GM20431 (cell line): ENCODE measurements around the gene CDH13.

ENCODE experiments used
- in situ Hi-C: fragments of 300-500 bp; cut with MseI, MboI; formaldehyde crosslinking; loops from one replicate; pipeline ENCODE4 v1.15.0; 2020; ENCODE audit warnings: low sequenced_read_pairs; ENCODE audit not compliant: unreplicated experiment

The CDH13 gene

DNA sequence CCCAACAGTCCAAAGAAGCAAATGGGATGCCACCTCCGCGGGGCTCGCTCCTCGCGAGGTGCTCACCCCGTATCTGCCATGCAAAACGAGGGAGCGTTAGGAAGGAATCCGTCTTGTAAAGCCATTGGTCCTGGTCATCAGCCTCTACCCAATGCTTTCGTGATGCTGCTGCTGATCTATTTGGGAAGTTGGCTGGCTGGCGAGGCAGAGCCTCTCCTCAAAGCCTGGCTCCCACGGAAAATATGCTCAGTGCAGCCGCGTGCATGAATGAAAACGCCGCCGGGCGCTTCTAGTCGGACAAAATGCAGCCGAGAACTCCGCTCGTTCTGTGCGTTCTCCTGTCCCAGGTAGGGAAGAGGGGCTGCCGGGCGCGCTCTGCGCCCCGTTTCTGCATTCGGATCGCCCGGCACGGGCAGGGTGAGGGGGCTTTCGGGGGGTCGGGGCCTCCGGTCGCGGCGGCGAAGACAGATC, at the start of gene CDH13:
TSS of gene CDH13 (plus strand) at position 179 of the 471 bp plus-strand sequence.
- in situ Hi-C loops: no loop called here

DNA sequence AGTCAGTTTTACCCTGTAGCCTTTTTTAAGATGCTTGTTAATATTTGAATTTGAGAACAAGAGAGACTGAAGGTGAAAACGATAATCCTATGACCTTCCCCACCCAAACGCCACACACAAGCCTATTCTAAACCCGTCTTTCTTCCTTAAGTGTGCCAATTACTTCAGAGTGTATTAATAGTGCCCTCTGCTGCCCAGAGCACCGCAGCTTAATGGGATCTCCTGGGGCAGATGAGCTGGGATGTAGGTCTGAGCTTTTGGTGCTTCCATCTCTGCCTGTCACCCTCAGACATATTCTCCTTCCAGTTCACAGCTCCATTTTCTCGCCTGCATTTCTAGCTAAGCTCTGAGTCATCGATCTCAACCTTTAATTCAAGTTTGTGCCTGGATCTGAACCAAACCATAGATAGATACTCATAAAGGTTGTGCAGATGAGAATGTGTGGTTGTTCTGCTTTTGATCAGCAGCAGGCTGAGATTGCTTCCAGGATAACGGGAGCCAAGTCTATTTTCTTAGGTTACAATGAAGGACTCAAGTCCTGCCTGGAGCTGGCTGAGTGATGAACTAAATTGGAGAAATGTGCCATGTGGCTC, 46.4 kb upstream of the CDH13 start:
- in situ Hi-C loops: no loop called here

DNA sequence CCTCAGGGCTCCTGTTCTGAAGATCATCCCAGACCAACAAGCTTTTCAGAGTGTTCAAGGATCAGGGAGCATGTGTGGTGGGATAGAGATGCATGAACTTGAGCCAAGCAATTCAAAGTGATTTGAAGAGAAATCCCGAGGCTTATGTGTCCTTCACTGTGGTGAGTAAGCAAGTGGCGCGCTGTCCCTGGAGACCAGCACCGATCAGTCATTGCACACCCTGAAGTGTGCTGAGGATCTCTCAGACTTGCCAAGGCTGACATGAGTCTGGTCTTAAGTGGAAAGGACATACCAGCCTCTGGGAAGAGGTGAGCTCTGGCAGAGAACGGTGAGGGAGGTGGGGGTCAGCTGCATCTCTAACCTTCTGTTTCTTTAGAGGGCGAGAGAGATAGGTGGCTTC, 43.8 kb upstream of the CDH13 start:
- in situ Hi-C loops: no loop called here

DNA sequence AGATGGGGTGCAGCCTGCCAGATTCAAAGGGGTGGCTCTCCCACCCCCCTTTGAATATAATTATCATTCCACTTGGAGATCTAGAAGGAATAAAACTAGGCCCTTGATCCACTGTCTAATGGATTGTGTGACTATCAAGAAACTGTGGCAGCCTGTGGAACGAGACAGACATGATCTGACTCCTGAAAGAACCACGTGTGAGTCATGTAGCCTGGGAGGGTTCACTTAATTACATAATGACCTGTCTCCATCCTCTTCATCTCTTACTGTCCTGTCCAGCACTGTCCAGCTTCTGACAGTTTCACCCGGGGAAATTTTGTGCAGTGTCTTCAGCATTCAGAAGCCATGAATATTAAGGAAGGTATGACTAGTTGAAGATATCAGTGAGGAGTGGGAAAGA, 43.3 kb upstream of the CDH13 start:
- in situ Hi-C loops: no loop called here

DNA sequence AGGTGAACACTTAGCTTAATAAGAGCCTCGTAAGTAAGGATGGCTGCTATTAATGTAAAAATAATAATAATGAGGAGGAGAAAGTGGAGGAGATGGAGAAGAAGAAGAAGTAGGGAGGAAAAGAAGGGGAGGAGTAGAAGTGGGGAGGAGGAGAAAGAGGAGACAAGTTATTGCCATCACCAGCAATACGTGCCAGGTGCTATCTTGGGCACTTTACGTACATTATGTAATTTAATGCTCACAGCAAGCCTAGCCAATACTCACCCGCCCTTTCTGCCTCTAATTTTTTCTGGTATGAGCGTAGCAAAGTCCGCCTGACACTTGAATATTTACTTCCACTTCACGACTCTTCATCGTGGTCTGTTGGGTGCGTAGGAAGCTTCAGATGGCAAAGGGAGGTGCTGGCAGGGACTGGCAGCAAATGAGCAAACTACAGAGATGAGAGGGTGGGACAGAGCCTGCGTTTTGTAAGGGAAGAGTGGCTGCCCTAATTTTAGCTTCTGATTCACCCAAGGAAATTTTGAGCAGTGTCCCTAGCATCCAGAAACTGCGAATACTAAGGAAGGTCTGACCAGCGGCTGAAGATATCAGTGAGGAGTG, 42.1 kb upstream of the CDH13 start:
- in situ Hi-C loops: no loop called here

DNA sequence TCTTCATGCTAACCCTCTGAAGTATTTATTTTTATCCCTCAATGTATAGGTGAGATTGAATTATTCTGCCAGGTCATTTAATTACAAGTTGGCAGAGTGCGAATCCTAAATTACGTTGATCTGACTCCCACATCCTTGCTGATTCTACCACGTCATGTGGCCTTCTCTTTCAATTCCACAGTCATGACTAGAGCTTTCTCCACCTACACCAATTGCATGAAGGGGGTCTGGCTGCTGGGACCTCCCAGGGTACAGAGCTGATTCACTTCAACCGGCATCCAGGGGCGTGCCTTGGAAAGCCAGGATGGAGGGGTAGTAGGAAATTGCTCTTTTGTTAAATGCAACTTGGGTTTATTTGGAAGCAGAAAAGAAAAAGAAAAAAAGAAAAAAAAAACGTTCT, 41.1 kb upstream of the CDH13 start:
- in situ Hi-C loops: no loop called here

DNA sequence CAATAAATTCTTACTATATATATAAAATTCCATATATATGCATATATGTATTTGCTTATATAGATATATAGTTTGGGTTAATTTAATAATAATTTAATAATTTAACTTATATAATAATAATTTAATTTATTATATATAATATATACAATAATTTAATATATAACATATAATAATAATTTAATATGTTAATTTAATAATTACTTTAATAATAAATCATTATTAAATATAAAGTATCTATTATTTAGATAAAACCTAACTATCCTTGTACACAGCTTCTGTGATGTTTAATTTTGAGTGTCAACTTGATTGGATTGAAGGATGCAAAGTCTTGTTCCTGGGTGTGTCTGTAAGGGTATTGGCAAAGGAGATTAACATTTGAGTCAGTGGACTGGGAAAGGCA, 40.6 kb upstream of the CDH13 start:
- in situ Hi-C loops: no loop called here

DNA sequence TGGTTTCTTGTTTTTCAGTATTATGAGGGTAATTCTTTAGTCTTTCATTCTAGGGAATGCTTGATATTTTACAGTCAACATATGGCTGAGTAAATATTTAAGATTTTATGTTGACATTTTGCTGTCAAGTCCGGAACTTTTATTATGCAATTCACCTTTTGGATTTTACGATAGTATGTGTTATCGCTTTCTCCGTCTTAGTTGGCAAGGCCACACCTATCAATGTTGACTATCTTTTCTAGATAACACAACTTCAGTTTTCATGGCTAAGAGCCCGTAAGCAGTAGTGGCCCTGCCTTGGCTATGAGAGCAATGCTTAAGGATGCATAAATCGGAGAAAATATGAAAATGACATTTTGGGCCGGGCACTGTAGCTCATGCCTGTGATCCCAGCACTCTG, 39.5 kb upstream of the CDH13 start:
- in situ Hi-C loops: no loop called here

DNA sequence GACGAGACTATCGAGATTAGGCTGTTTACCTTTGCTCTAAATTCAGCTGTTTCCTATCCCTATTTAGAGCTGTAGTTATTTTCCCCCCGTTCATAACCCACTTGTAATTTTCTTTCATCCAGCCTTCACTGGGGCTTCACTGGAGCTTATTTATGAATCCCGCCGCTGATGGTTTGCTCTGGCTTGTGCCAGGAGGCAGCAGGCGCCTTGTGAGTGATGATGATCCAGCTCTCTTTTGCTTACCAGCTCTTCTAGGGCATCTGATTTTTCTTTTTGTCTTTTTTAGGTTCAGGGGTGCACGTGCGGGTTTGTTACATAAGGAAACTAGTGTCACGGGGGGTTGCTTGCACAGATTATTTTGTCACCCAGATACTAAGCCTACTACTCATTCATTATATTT, 37.4 kb upstream of the CDH13 start:
- in situ Hi-C loops: no loop called here

DNA sequence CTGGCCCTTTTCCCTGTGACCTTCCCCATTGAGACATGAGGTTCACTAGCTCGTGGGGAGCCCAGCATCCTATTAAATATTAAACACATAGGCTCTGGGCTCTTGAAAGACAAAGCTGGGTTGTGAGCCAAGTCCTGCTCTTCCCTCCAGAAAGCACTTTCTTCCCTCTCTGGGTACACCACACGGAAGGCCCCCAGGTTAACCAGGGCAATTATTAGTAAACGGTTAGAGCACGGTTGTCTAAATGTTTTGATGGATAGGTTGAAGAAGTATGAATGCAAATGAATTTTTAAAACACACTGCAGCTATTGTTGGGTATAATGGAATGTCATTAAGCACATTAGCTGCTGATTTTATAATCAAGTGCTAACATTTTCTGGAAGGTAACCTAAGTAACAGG, 32.7 kb upstream of the CDH13 start:
- in situ Hi-C loops: no loop called here

DNA sequence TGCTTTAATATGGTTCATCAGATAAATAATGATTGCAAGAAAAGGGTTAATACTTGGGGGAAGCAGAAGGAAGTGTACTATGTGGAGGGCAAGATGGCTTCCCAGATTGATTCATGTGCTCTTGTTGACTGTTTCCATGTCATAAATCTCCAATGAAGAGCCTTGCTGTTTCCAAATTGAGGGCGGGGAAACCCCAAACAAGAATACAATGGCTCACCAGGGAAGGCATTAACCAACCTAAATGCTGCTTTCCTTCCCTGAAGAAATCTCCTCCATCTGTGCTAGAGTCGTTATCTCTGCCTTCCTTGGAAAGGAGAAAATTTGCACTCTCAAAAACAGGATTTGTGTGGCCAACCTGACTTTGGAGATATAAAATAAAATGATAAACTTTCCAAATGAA, 28.0 kb upstream of the CDH13 start:
- in situ Hi-C loops: no loop called here

DNA sequence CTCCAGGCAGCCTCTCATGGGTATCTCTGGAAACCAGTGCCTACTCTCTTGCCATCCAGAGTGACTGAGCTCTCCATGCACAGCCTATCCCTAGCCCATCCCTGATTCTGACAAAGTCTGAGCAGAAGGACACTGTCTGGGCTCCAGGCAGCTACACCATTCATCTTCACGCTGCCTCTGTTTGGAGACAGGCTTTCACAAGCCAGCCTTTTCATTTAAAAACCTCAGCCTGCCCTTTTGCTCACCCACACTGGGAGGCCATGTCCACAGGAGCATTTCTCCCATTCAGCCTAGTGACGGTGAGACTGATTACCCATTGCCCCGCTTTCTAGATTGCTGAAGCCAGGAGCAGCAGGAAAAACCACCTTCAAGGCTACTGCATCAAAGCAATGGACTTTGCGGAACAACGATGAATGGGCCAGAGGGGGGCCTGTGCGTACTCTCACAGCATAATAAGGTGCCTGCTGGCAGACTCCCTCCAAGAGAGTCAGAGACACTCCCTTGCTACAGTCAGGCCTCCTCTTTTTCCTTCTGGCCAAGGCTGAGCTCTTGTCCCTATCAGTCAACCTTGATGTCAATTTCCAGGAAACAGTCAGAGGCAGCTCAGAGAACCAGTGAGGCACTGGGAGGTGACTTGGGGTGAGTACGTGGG, 24.7 kb upstream of the CDH13 start:
- in situ Hi-C loops: no loop called here

DNA sequence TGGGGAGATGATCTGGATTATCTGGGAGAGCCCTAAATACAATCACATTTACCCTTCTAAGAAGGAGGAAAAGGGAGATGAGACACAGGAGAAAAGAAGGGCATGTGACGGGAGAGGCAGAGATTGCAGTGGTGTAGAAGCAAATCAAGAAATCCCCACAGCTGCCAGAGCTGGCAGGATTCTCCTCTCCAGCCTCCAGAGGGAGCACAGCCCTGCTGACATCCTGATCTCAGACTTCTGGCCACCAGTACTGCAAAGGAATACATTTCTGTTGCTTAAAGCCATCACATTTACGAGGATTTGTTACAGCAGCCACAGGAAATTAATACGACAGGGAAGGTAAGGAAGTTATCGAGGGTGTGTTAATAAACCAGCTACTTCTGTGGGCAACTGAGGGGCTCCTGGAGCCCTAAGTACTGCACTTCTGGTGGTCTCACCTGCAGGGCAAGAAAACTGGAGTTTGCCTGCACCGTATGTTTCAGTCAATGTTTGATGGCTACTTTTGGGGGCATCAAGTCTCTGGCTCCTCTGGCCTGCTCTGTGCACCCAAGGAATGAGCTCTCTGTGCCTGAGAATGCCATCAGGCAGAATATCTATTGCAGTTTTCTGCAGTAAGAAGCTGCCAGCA, 22.9 kb upstream of the CDH13 start:
- in situ Hi-C loops: no loop called here

DNA sequence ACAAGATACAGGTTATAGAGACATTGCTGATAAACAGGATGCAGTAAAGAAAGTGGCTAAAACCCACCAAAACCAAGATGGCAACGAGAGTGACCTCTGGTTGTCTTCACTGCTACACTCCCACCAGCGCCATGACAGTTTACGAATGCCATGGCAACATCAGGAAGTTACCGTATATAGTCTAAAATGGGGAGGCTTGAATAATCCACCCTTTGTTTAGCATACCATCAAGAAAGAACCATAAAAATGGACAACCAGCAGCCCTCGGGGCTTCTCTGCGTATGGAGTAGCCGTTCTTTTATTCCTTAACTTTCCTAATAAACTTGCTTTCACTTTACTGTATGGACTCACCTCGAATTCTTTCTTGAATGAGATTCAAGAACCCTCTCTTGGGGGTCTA, 21.7 kb upstream of the CDH13 start:
- in situ Hi-C loops: no loop called here

DNA sequence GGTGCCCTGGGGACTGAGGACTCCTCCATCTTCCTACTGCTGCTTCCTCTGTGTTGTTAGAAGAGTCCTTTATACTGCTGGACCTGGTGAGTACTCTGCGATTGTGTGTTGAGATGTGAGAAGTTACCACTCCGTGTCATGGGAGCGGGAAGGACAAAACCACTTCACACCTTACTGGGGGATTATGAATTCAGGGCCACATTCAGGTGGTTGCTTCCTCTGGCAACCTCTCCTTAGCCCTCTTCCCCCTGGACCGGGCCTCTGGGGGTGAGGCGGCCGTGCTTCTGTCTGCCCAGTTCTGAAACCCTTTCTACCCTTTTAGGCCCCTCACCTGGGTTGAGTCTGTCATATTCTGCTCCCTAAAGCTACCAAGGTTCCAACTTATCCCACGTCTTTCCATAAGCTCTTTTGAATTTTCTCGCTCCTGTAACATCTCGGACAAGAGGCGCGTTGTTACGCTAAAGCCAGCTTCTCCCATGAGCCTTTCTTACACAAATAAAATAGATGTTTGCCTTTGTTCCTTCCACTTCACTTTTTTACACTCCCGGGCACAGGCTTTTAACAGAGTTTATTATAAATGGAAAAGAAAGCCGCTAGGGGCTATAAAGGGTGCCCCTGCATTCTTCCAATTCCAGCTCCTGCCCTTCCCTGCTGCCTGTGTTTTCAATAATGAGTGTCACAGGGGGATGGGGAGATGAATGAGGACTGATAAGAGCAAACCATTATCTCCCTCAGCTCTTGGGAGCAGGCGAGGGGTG, 20.7 kb upstream of the CDH13 start:
- in situ Hi-C loops: no loop called here

DNA sequence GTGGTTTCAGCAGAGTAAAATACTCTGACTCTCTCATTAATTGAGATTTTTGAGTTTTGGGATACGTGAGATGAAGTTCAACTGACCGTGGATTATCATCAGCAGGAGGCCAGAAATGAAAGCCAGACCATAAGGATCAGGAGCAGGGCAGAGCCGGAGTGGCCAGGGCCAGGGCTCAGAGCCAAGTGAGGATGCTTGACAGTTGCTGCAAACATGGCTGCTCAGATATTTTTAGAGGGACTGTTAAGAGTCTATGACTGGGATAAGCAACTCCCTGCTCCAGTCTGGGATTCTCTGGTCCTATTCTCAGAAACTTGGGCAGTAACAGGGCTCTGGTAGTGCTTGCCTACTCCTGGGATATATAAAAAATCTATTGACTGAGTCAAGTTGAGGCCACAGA, 17.6 kb upstream of the CDH13 start:
- in situ Hi-C loops: no loop called here

DNA sequence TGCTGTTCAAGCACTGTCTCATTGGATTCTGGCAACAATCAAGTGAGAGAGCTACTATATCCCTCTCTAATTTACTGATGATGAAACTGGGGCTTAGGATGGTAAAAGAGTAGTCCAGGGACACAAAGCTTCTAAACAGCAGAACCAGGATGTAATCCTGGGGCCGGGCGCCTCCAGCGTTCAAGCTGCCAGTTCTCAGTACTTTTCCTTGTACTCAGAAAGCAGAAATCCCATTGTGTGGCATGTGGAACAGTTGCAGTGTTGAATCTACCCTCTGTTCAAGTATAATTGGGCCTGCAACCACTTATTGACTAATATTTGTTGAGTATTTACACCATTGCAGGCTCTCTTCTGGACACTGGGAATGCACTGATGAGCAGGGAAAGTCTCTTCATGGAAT, 14.5 kb upstream of the CDH13 start:
- in situ Hi-C loops: no loop called here

DNA sequence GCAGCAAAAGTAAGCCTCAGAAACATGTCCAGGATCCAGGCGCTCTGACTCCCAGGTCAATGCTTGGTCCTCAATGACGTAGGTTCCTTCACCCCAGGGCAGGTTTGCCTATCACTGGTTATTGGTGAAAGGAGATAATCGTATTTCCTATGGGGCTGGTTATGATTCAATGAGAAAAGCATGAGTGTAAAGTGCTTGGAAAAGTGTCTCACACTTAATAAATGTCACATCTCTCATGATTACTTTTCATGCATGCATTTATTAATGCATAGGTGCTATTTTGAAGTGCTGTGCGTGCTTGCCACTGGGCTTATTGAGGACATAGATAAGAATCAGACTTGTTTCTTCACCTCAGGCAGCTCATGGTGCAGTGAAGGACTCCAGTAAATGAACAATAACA, 10.4 kb upstream of the CDH13 start:
- in situ Hi-C loops: no loop called here

DNA sequence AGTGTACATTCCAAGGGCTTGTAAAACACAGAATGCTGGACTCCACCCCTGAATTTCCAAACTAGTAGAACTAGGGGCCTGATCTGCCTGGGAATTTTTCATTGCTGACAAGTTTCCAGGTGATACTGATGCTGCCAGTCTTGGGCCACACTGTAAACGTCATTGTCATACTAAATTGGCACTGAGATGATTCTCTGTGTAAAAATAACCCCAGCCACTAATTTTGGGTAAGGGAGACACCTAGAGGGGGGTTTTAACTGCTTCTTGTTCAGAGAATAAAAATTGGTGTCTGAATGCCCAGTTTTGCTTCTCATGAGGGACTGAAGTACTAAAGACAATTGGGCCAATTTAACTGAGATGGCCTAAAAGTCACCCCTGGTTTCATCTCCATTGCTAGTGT, 5.0 kb upstream of the CDH13 start:
- in situ Hi-C loops: no loop called here

DNA sequence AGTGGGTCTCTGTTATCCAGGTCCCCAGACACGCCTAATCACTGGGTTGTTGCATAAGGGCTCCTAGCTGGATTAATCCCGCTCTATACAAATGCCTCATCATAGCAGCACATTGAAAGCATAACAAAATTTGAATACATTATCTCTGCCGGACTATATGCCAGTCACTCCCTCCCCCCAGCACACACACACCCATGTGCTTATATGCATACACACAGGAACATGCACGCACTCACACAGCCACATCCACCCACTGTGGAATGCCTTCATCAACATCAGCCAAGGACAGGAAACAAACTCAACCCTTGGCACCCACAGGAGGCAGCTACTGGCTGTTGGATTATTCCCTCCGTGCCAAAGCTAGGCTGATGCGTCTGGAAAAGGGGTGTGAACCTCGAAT, 3.5 kb upstream of the CDH13 start:
- in situ Hi-C loops: no loop called here
